Measurements from ENCODE around the gene ADAMTS6. TPM values are rescaled to one million over a fixed set of nuclear protein-coding genes. Genes with fewer than 3 reads are reported as not detected.
"Not testable (repeated sequence)": the region's sequence is repeated elsewhere in the genome, so short reads cannot be mapped to it uniquely, and the experiment has no call there.

The ADAMTS6 gene, protein sequence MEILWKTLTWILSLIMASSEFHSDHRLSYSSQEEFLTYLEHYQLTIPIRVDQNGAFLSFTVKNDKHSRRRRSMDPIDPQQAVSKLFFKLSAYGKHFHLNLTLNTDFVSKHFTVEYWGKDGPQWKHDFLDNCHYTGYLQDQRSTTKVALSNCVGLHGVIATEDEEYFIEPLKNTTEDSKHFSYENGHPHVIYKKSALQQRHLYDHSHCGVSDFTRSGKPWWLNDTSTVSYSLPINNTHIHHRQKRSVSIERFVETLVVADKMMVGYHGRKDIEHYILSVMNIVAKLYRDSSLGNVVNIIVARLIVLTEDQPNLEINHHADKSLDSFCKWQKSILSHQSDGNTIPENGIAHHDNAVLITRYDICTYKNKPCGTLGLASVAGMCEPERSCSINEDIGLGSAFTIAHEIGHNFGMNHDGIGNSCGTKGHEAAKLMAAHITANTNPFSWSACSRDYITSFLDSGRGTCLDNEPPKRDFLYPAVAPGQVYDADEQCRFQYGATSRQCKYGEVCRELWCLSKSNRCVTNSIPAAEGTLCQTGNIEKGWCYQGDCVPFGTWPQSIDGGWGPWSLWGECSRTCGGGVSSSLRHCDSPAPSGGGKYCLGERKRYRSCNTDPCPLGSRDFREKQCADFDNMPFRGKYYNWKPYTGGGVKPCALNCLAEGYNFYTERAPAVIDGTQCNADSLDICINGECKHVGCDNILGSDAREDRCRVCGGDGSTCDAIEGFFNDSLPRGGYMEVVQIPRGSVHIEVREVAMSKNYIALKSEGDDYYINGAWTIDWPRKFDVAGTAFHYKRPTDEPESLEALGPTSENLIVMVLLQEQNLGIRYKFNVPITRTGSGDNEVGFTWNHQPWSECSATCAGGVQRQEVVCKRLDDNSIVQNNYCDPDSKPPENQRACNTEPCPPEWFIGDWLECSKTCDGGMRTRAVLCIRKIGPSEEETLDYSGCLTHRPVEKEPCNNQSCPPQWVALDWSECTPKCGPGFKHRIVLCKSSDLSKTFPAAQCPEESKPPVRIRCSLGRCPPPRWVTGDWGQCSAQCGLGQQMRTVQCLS (N-terminal part only)
- total RNA-seq: 1.4 TPM
- long read RNA-seq: 0 reads

DNA sequence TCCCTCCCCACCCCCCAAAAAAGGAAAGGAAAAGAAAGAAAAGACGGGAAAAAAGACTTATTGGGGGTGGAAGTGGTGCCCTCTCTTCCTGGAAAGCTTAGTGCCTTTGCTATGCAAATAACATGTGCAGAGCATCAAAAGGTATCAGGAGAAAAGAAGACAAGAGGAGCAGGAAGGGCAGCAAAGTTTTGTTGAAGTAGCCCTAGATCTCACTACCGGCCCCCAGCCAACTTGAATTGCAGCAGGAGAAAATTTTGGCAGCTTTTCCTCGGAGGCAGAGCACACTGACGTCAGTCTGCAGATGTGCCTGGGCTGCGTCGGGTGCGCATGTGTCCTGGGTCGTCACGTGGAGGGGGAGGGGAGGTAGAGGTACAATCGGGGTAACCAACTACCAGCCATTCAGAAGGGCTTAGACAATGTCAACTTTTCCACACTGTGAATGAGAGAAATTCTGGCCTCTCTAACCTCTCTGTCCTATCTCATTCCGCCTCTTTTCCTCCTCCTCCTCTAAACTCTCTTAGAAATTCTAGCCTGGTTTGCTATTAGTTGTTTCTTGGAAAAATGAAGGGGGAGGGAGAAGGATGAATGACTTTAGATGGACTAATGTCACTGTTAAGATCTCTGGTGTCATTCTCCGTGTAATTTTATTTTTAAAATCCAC lies at the start of gene ADAMTS6:
Gene ADAMTS6, minus strand, starts transcription at position 286 of the 661 bp plus-strand sequence. CDS start 8,247 bp downstream, outside the sequence.
- intact Hi-C loops (cut with micrococcal nuclease): loop anchor here (5.0 to 10.0 kb wide), 3 partner anchors 379 to 669 kb away; no protein-coding TSS in a partner anchor
- peak; percentile 92 for DNase-seq
- ATAC-seq: peak; percentile 95

DNA sequence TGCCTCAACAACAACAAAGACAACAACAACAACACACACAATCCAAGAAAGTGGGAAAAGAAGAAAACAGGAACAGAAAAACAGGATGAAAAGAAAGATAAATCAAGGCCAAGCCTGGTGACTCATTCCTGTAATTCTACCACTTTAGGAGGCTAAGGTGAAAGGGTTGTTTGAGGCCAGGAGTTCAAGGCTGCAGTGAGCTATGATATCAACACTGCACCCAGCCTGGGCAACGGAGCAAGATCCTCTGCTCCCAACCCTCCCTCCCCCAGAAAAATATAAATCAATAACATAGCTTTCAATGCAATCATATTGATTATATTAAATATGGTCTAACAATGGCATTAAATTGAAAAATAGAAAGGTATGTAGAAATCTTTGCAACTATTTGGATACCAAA lies 49.2 kb upstream of the ADAMTS6 start:
- intact Hi-C loops (cut with micrococcal nuclease): no loop called here
- DNase-seq (no peak), ATAC-seq (no peak)

DNA sequence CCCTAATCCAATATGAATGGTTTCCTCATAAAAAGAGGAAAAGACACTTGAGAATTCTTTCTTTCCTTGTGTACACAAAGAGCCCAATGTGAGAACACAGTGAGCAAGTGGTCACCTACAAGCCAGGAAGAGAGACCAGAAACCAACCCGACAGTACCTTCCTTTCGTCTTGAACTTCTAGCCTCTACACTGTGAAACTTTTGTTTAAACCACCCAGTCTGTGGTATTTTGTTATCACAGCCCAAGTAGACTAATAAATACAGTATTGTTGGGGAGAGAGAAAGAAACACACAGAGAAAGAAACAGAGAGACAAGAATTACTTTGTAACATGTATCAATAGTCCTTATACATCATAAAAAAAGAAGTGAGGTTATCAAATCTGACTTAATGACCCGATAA lies 44.0 kb upstream of the ADAMTS6 start:
- no peak for ATAC-seq
- intact Hi-C loops (cut with micrococcal nuclease): no loop called here
- no peak for DNase-seq

DNA sequence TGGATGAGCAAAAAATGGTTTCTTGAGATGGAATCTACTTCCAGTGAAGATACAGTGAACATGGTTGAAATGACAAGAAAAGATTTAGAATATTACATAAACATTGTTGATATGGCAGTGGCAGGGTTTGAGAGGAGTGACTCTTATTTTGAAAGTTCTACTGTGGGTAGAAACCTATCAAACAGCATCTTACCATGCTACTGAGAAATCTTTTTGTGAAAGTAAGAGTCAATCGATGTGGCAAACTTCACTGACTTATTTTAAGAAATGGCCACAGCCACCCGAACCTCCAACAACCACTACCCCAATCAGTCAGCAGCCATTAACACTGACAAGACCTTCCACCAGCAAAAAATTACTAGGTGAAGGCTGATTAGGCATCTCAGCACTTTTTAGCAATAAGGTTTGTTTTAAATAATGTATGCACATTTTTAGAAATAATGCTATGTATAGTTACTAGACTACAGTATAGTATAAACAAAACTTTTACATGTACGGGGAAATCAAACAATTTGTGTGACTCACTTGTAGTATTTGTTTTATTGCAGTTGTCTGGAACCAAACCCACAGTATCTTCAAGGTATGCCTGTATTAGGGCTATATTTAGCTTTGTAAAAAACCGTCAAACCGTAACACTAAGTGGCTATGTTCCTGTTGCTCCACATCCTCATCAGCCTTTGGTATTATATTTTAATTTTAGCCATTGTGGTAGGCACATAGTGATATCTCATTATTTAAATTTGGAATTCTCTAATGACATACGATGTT lies 30.6 kb upstream of the ADAMTS6 start:
- DNase-seq: no peak
- no peak for ATAC-seq
- intact Hi-C loops (cut with micrococcal nuclease): no loop called here

DNA sequence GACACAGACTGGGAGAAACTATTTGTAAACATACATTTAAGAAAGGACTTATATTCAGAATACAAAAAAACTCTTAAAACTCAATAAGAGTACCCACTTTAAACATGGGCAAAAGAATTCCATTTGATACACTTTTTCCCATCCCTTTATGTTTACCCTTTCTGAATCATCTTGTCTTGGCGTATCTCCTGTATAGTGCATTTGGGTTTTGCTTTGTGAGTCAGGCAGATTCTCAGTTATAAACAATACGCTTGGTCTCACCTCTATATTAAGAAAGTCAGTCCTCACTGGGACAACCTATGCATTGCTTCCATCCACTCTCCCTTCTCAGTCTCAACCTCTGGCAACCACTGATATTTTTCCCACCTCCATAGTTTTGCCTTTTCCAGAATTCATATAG lies 27.3 kb upstream of the ADAMTS6 start:
- ATAC-seq: no peak
- no peak for DNase-seq
- intact Hi-C loops (cut with micrococcal nuclease): no loop called here

DNA sequence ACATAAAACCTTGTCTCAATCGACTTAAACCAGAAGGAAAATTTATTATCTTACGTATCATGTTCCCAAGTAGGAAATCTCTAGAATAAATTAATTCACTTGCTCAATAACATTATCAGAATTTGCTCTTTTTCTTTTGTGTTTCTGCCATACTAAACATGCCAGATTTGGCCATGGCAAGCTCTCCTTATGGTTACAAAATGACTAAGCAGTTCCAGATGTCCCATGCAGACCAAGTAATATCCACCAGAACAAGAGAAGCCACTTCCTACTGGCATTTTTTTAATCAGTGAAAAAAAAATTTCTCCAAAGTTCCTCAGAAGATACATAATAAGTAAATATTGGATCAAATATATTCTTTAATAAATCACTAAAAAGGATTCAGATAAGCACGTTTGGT lies 25.2 kb upstream of the ADAMTS6 start:
- ATAC-seq: no peak
- no peak for DNase-seq
- intact Hi-C loops (cut with micrococcal nuclease): no loop called here

DNA sequence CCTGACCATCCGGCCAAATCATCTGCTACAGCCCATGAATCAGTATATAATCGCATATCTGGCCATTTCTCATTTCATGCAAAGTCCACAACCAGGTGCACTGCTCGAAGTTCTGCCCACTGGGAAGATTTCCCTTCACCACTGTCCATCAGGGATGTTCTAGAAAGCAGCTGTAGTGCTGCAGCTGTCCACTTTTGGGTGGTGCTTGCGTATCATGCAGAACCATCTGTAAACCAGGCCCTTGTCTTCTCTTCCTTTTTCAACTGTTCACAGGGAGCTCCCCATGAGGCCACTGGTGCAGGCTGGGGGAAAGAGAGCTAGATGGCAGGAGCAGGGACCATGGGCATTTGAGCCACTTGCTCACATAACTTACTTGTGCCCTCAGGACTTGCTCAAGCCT lies 7.4 kb upstream of the ADAMTS6 start:
- intact Hi-C loops (cut with micrococcal nuclease): loop anchor here (10.0 kb wide), 1 partner anchor 534 kb away; no protein-coding TSS in a partner anchor
- DNase-seq: no peak
- no peak for ATAC-seq

DNA sequence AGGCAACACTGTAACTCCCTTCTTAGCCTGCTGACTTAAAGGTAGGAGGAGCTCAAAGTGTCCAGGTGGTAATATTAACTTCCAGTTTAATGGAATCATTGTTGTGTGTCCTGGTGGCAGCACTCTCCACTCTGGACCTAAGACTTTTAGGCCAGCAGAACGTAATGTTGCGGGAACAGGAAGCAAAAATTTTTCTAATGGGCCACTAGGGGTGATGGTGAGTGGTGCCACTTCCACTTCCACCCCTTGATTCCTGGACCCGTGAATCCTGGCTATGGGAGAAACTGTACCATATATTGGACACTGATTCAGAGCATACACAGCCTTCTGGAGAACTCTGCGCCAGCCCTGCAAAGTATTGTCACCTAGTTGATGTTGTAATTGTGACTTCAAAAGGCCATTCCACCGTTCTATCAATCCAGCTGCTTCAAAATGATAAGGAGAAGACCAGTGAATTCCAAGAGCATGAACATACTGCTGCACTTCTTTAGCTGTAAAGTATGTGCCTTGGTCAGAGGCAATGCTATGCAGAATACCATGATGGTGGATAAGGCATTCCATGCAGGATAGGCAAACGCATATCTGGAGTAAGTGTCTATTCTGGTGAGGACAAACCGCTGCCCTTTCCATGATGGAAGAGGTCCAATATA lies 6.4 kb upstream of the ADAMTS6 start:
- DNase-seq, ATAC-seq: not testable (repeated sequence)
- intact Hi-C loops (cut with micrococcal nuclease): loop anchor here (10.0 kb wide), 1 partner anchor 533 kb away; no protein-coding TSS in a partner anchor

DNA sequence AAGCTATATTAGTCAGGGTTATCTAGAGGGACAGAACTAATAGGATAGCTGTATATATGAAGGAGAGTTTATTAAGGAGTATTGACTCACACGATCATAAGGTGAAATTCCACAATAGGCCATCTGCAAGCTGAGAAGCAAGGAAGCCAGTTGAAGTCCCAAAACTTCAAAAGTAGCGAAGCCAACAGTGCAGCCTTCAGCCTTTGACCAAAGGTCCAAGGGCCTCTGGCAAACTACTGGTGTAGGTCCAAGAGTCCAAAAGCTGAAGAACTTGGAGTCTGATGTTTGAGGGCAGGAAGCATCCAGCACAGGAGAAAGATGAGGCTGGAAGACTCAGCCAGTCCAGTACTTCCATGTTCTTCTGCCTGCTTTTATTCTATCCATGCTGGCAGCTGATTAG lies 5.1 kb upstream of the ADAMTS6 start:
- ATAC-seq, DNase-seq: not testable (repeated sequence)
- intact Hi-C loops (cut with micrococcal nuclease): loop anchor here (10.0 kb wide), 1 partner anchor 532 kb away; no protein-coding TSS in a partner anchor

DNA sequence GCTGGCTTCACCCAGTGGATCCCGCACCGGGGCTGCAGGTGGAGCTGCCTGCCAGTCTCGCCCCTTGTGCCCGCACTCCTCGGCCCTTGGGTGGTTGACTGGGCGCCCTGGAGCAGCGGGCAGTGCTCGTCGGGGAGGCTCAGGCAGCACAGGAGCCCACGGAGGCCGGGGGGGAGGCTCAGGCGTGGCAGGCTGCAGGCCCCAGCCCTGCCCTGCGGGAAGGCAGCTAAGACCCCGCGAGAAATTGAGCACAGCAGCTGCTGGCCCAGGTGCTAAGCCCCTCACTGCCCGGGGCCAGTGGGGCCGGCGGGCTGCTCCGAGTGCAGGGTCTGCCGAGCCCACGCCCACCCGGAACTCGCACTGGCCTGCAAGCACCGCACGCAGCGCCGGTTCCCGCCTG lies 3.7 kb upstream of the ADAMTS6 start:
- DNase-seq: no peak
- no peak for ATAC-seq
- intact Hi-C loops (cut with micrococcal nuclease): loop anchor here (10.0 kb wide), 1 partner anchor 531 kb away; no protein-coding TSS in a partner anchor

DNA sequence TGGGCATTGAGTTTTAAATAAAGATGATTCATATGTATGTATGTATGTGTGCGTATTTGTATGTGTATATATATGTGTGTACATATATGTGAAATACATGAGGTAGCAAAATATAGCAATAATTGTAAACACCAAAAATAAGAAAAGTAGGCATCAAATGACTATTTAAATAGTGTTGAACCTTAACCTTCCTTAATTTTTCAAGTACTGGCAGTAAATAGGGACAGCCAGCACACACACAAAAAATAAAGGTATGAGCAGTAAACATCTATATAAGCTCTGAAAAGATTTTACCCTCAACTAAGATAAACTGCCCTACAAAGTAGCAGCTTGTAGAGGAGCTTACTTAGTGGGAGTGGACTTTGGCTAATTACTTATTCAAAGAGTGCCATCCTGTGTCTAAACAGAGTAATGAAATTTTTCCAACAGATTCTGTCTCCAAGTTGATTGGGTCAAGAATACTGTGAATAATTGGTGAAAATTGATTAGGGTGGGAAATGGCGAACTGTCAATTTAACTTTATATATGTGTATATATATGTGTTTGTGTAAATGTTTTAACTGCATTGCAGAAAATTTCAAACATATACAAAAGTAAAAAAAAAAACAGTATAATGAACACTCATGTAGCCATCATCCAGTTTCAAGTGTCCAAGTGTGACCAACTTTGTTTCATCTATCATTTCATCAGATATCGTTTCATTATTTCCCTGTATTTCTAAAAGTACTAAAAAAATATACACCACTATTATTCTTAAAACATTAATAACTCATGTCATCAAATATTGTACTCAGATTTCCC lies 2.0 kb upstream of the ADAMTS6 start:
- intact Hi-C loops (cut with micrococcal nuclease): loop anchor here (5.0 to 10.0 kb wide), 3 partner anchors 381 to 671 kb away; no protein-coding TSS in a partner anchor
- DNase-seq: no peak
- ATAC-seq: peak; percentile 62

DNA sequence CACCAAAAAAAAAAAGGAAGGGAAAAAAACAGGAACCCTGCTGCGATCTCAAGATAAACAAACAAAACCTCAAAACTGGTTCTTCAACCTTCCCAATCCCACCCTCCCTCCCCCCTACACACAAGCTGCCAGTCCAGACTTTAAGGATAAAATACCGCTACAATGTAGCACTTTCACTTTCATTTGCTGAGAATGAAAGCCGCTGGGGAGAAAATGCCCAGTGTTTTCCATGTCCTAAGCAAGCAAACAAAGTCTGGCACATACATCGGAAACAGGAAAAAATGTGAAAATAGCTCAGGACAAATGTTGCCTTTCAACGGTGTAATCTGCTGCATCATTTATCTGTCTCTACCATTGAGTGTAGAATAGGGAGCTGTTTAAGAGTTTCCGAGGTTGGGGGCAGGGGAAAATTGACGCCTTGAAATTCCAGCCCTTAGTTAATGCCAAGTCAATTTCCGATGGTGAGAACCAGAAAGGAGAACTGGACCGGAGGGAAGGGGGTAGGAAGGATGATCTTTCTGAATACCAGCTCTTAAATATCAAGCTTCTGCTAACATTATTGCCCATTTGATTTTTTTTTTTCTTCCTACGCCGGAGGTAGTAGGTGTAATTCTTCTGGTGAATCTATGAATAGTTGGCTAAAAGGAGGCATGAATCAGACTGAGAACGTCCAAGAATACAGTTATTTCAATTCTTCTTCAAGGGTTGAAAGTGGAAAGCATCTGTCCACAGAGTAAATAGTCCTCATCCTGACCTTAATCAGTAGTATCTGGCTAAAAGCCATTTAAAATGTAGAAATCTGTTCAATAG lies 1.2 kb upstream of the ADAMTS6 start:
- DNase-seq (no peak), ATAC-seq (peak; percentile 61)
- intact Hi-C loops (cut with micrococcal nuclease): loop anchor here (5.0 to 10.0 kb wide), 3 partner anchors 381 to 671 kb away; no protein-coding TSS in a partner anchor

DNA sequence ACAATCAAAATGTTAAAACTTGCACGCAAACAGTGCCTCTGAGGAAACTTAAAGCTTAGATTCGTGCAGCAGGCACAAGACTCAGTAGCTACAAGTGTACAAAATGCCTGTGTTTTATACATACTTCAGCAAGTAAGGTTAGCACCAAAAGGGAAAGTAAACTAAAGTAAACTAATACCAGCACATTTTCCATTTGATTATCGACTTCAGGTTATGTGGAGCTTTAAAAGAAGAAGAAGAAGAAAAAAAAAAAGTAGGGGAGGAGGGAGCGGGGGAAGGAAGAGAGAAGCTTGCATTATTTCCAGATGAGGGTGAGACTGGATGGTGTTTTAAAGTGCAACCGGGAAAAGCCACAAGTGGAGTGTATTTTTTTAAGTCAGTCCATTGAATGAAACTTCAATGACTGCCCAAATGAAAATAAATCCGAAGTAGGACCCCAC lies 596 bp upstream of the ADAMTS6 start:
- peak; percentile 14 for ATAC-seq
- intact Hi-C loops (cut with micrococcal nuclease): loop anchor here (5.0 to 10.0 kb wide), 3 partner anchors 380 to 670 kb away; no protein-coding TSS in a partner anchor
- no peak for DNase-seq

DNA sequence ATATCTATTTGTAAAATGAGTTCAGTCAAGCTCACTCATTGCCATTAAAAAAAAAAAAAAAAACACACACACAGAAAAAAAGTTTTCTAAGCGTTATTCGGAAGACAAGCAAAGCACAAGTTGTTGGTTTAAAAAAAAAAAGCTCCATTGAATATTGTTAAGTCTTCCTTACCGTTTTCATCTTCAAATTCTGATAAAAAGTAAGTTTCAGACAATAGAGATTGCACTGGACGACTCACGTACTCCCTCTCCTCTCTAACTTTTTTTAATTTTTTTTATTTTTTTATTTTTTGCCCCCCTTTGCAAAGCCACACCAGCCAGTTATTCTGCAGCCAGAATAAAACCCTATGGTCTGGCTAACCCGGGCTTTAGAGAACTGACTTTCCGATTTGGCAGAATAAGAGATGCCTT lies 544 bp downstream of the ADAMTS6 start:
- DNase-seq: no peak
- ATAC-seq: peak; percentile 7
- intact Hi-C loops (cut with micrococcal nuclease): loop anchor here (5.0 to 10.0 kb wide), 3 partner anchors 379 to 669 kb away; no protein-coding TSS in a partner anchor

DNA sequence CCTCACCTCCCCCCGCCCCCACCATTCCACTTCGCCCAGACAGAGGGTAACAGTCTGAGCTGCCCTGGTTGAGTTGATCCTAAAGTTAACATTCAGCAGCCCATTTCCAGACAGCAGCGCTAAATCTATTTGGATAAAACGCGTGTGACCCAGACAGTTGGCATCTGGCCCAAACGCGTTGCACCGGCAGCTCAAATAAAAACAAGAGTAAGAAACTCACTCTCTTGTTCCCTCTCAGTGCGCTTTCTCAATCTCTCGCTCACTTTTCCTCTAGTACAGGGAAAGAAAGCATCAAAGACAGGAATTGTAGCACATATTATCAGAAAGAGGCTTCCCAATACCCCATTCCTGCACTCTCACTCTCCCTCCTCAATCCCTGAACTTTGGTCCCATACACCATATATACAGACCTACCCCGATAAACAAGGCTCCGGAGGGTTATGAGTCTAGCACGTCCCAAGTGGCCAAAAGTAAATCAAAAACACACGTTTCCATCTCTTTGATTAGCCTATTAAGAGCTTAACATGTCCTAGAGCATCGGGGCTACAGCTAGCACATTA lies 1.3 kb downstream of the ADAMTS6 start:
- peak; percentile 39 for ATAC-seq
- intact Hi-C loops (cut with micrococcal nuclease): loop anchor here (5.0 to 10.0 kb wide), 3 partner anchors 378 to 668 kb away; no protein-coding TSS in a partner anchor
- DNase-seq: peak; percentile 84
